ENCODE measurements around the gene PRSS33. TPM values are rescaled to one million over a fixed set of nuclear protein-coding genes. Genes with fewer than 3 reads are reported as not detected.

The PRSS33 gene
- total RNA-seq, 1 experiment from 2014 or later: not detected

GRCh38 chr16:2775131-2775716, 12.1 kb downstream of the PRSS33 start:
- peak overlapping the region; percentile 92 for H3K4me3 ChIP-seq (ENCODE audit: low read depth, low read length, poor library complexity, severe bottlenecking)
- ChIA-PET POLR2A (ENCODE audit: low non-redundant PET) (no interaction called here), CTCF (no interaction called here)
- TF ChIP-seq EZH2 (IDR thresholded peaks at IDR 0.05; ENCODE audit: borderline replicate concordance, low read depth, low read length, poor library complexity, severe bottlenecking) (no peak), CTCF (conservative IDR thresholded peaks at IDR 0.05; ENCODE audit: low read depth, low read length) (no peak)
- intact Hi-C loops (cut with micrococcal nuclease; ENCODE audit: unreplicated experiment): no loop called here
- H3K36me3 ChIP-seq (ENCODE audit: insufficient read depth, low read length, poor library complexity, severe bottlenecking): peaks cover 44% of the 10 kb centered on the region
- no peak for DNase-seq (ENCODE audit: low spot score)
- peaks cover 3% of the 10 kb centered on the region for H3K4me1 ChIP-seq (ENCODE audit: insufficient read depth, low read length, poor library complexity, severe bottlenecking)
- BruUV-seq (replicated peaks): no TSS peak
- no peaks in the 10 kb centered on the region for H3K9me3 ChIP-seq (ENCODE audit: low read depth, low read length, poor library complexity, severe bottlenecking)
- H3K27ac ChIP-seq (ENCODE audit: low read depth, low read length, poor library complexity, severe bottlenecking): no peak overlapping the region
- H3K27me3 ChIP-seq (replicated peaks; ENCODE audit: insufficient read depth, low read depth, low read length, poor library complexity): no peaks in the 10 kb centered on the region

- TF ChIP-seq EZH2 (IDR thresholded peaks at IDR 0.05; ENCODE audit: borderline replicate concordance, low read depth, low read length, poor library complexity, severe bottlenecking): no peak
- TF ChIP-seq CTCF (conservative IDR thresholded peaks at IDR 0.05; ENCODE audit: low read depth, low read length): no peak
- intact Hi-C loops (cut with micrococcal nuclease; ENCODE audit: unreplicated experiment): no loop called here
- Histone ChIP-seq H3K4me3 (ENCODE audit: low read depth, low read length, poor library complexity, severe bottlenecking) (no peak overlapping the region), H3K9me3 (ENCODE audit: low read depth, low read length, poor library complexity, severe bottlenecking) (no peaks in the 10 kb centered on the region), H3K36me3 (ENCODE audit: insufficient read depth, low read length, poor library complexity, severe bottlenecking) (peaks cover 53% of the 10 kb centered on the region), H3K27ac (ENCODE audit: low read depth, low read length, poor library complexity, severe bottlenecking) (peak overlapping the region; percentile 42), H3K4me1 (ENCODE audit: insufficient read depth, low read length, poor library complexity, severe bottlenecking) (peaks cover 3% of the 10 kb centered on the region), H3K27me3 (replicated peaks; ENCODE audit: insufficient read depth, low read depth, low read length, poor library complexity) (no peaks in the 10 kb centered on the region)
- BruUV-seq (replicated peaks): no TSS peak
- CTCF ChIA-PET: no interaction called here
- POLR2A ChIA-PET (ENCODE audit: low non-redundant PET): no interaction called here
- DNase-seq (ENCODE audit: low spot score): no peak
Measured at GRCh38 chr16:2774161-2774891, 13.0 kb downstream of the PRSS33 start.

GRCh38 chr16:2773188-2773968, 14.0 kb downstream of the PRSS33 start:
- no peaks in the 10 kb centered on the region for H3K27me3 ChIP-seq (replicated peaks; ENCODE audit: insufficient read depth, low read depth, low read length, poor library complexity)
- H3K27ac ChIP-seq (ENCODE audit: low read depth, low read length, poor library complexity, severe bottlenecking): no peak overlapping the region
- BruUV-seq (replicated peaks): no TSS peak
- ChIA-PET POLR2A (ENCODE audit: low non-redundant PET) (no interaction called here), CTCF (no interaction called here)
- intact Hi-C loops (cut with micrococcal nuclease; ENCODE audit: unreplicated experiment): no loop called here
- peaks cover 63% of the 10 kb centered on the region for H3K36me3 ChIP-seq (ENCODE audit: insufficient read depth, low read length, poor library complexity, severe bottlenecking)
- TF ChIP-seq CTCF (conservative IDR thresholded peaks at IDR 0.05; ENCODE audit: low read depth, low read length): no peak
- no peak for TF ChIP-seq EZH2 (IDR thresholded peaks at IDR 0.05; ENCODE audit: borderline replicate concordance, low read depth, low read length, poor library complexity, severe bottlenecking)
- no peaks in the 10 kb centered on the region for H3K9me3 ChIP-seq (ENCODE audit: low read depth, low read length, poor library complexity, severe bottlenecking)
- H3K4me1 ChIP-seq (ENCODE audit: insufficient read depth, low read length, poor library complexity, severe bottlenecking): peaks cover 3% of the 10 kb centered on the region
- DNase-seq (ENCODE audit: low spot score): no peak
- no peak overlapping the region for H3K4me3 ChIP-seq (ENCODE audit: low read depth, low read length, poor library complexity, severe bottlenecking)
